GM20431 (cell line): Measurements from ENCODE around the gene CDK6.
"Not testable (repeated sequence)": the region's sequence is repeated elsewhere in the genome, so short reads cannot be mapped to it uniquely, and the experiment has no call there.

Source experiments
- in situ Hi-C: fragments of 300-500 bp; cut with MseI, MboI; formaldehyde crosslinking; loops from one replicate; pipeline ENCODE4 v1.15.0; 2020; ENCODE audit warnings: low sequenced_read_pairs; ENCODE audit not compliant: unreplicated experiment

The CDK6 gene

GRCh38 chr7:92836489-92836999, at the start of gene CDK6:
Gene CDK6, minus strand, starts transcription at chr7:92836573. Its CDS starts 3,250 bp downstream, at chr7:92833323.
- in situ Hi-C loops, result loop anchor here (10.0 kb wide), 1 partner anchor 218 kb away; no protein-coding TSS in a partner anchor

- in situ Hi-C loops, result not testable (repeated sequence)
Measured at GRCh38 chr7:92886039-92886438, 49.7 kb upstream of the CDK6 start.

- in situ Hi-C loops, result no loop called here
Measured at GRCh38 chr7:92884218-92884617, 47.8 kb upstream of the CDK6 start.

GRCh38 chr7:92882760-92883159, 46.4 kb upstream of the CDK6 start:
- in situ Hi-C loops, result no loop called here

- in situ Hi-C loops, result no loop called here
Measured at GRCh38 chr7:92881091-92881485, 44.7 kb upstream of the CDK6 start.

- in situ Hi-C loops, result no loop called here
Measured at GRCh38 chr7:92880212-92881090, 44.1 kb upstream of the CDK6 start.

- in situ Hi-C loops, result no loop called here
Measured at GRCh38 chr7:92877367-92877766, 41.0 kb upstream of the CDK6 start.

- in situ Hi-C loops, result no loop called here
Measured at GRCh38 chr7:92876836-92877235, 40.5 kb upstream of the CDK6 start.

- in situ Hi-C loops, result no loop called here
Measured at GRCh38 chr7:92875719-92876118, 39.3 kb upstream of the CDK6 start.

- in situ Hi-C loops, result no loop called here
Measured at GRCh38 chr7:92875173-92875572, 38.8 kb upstream of the CDK6 start.

GRCh38 chr7:92874567-92874966, 38.2 kb upstream of the CDK6 start:
- in situ Hi-C loops, result no loop called here

GRCh38 chr7:92873776-92874175, 37.4 kb upstream of the CDK6 start:
- in situ Hi-C loops, result no loop called here

- in situ Hi-C loops, result no loop called here
Measured at GRCh38 chr7:92872701-92873100, 36.3 kb upstream of the CDK6 start.

- in situ Hi-C loops, result no loop called here
Measured at GRCh38 chr7:92868683-92869293, 32.4 kb upstream of the CDK6 start.

- in situ Hi-C loops, result not testable (repeated sequence)
Measured at GRCh38 chr7:92864169-92864568, 27.8 kb upstream of the CDK6 start.

GRCh38 chr7:92856436-92856835, 20.1 kb upstream of the CDK6 start:
- in situ Hi-C loops, result no loop called here

GRCh38 chr7:92854501-92855238, 18.3 kb upstream of the CDK6 start:
- in situ Hi-C loops, result no loop called here

- in situ Hi-C loops, result no loop called here
Measured at GRCh38 chr7:92851732-92852131, 15.4 kb upstream of the CDK6 start.

GRCh38 chr7:92850516-92850915, 14.1 kb upstream of the CDK6 start:
- in situ Hi-C loops, result no loop called here

GRCh38 chr7:92849322-92849721, 12.9 kb upstream of the CDK6 start:
- in situ Hi-C loops, result loop anchor here (10.0 kb wide), 1 partner anchor 55 kb away; no protein-coding TSS in a partner anchor
